Pancreas (tissue), 10 donors: Measurements from ENCODE around the gene CYTH4. TPM values are rescaled to one million over a fixed set of nuclear protein-coding genes. Genes with fewer than 3 reads are reported as not detected.
"Not testable (repeated sequence)": the region's sequence is repeated elsewhere in the genome, so short reads cannot be mapped to it uniquely, and the experiment has no call there.

Source experiments
- ATAC-seq, 4 donors: fragments of 200-7000 bp; cut with Tn5 transposase; one replicate each; pipeline versions ENCODE4 v1.8.0 to v1.9.1; 2020; ENCODE audit warnings: mild to moderate bottlenecking in 4 of 4, moderate library complexity in 4 of 4
- DNase-seq, 6 donors: peaks; one replicate each; pipeline ENCODE4 v3.0.0-alpha.2; 2020
- FAIRE-seq: peaks from 2 replicates; lab custom pipeline; 2012; peaks lifted over from hg19 to GRCh38; lab: Jason Lieb, UNC
- H3K27ac ChIP-seq, 4 donors: fragments of 200-600 bp; sonication (generic); 1 replicate in 3 of 4; 2 replicates in 1 of 4; pipeline versions ENCODE4 v1.5.0 to v1.8.0; 2020
- H3K27me3 ChIP-seq, 4 donors: fragments of 200-600 bp; one replicate each; pipeline ENCODE4 v1.8.0; 2021
- H3K36me3 ChIP-seq, 3 donors: fragments of 200-600 bp; sonication (generic) in 1 of 3; one replicate each; pipeline versions ENCODE4 v1.5.0 to v1.8.0; 2020 to 2021
- H3K4me1 ChIP-seq, 3 donors: fragments of 200-600 bp; one replicate each; pipeline ENCODE4 v1.8.0; 2021
- H3K4me3 ChIP-seq, 4 donors: fragments of 200-600 bp; sonication (generic) in 2 of 4; one replicate each; pipeline versions ENCODE4 v1.5.0 to v1.8.0; 2020 to 2021
- H3K9me3 ChIP-seq, 4 donors: fragments of 200-600 bp; one replicate each; pipeline ENCODE4 v1.8.0; 2021
- CTCF ChIP-seq, 4 donors: fragments of 200-600 bp; sonication (generic) in 3 of 4; IDR thresholded peaks; one replicate each; pipeline versions ENCODE4 v1.5.0 to v1.8.0; 2021; ENCODE audit warnings: antibody characterized with exemption in 4 of 4
- WGBS, 2 donors: extraction: QIAGEN DNeasy Blood & Tissue Kit; methylation state at CpG; one replicate each; pipeline ENCODE4 v1.1.7; 2013; 5-methylcytosine and 5-hydroxymethylcytosine counted together
- intact Hi-C, 3 donors: fragments of 100-400 bp; cut with DNase I; formaldehyde crosslinking; loops; one replicate each; pipeline versions ENCODE4 v1.11.1 to v1.14.2; 2022
- polyA plus RNA-seq, 2 donors: library from polyadenylated mRNA; stranded (reverse); fragments of 200-250 nt; gene quantifications; one replicate each; pipeline ENCODE4 v1.2.3, GENCODE V29; 2013
- total RNA-seq, 6 donors: library from RNA; stranded (reverse); fragmentation: NEBNext Ultra II Directional in 4 of 6; extraction: Animal tissue kit (Norgen Biotek cat#: 25700) in 4 of 6; gene quantifications; one replicate each; pipeline versions ENCODE4 v1.2.1 to v1.2.4, GENCODE V29; 2021 to 2023
- donor health status: healthy with polysubstance abuse.
- donor health status: DM: no; HTN: no; CAD: no; lungs with moderate emphysema.
- donor health status: DM: no; HTN: no; CAD: no.
- donor health status: control.
- donor health status: control.
- donor health status: Bipolar disorder and iron deficiency.
- donor health status: DM: yes; HTN: yes; CAD: no.
- donor health status: DM: no; HTN: no; CAD: no.
- donor health status: DM: no; HTN: no; CAD: no.
- donor health status: DM: yes; HTN: yes; CAD: no.

CYTH4 gene
- 10 to 100 TPM in 2 of 6 donors, 1 to 10 TPM in 3, under 1 TPM in 1; 0.79 to 12.0 (median 3.4) TPM for total RNA-seq
- 1 to 10 TPM; 2.0 to 3.5 TPM for polyA plus RNA-seq

DNA sequence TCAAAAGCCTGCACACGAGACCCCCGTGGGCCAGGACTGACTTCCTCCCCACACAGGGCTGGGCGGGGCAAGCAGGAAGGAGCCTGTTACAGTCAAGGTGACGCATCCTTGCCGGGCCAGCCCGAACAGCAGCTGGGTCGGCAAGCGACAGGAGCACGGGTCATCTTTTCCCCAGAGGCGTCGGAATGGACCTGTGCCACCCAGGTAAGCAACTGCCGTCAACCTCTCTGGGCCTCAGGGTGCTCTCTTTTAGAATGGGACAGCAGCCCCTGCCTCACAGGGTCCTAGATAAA is at the start of gene CYTH4:
Gene CYTH4, plus strand, starts transcription at position 124 of the 293 bp plus-strand sequence. Its CDS starts 62 bp downstream, at position 186.
- 33 to 41% methylated on average over 12 of the region's 12 CpGs for WGBS, 2 donors
- FAIRE-seq (no peak), DNase-seq (peak in 1 of 6 donors; percentile 52), ATAC-seq (peak in 3 of 4 donors; percentile 34 to 67 (median 53))
- Histone ChIP-seq H3K27me3 (peaks cover 0 to 6% (median 0%) of the 10 kb centered on the region in 4 donors), H3K9me3 (no peaks in the 10 kb centered on the region), H3K36me3 (no peaks in the 10 kb centered on the region), H3K4me1 (no peaks in the 10 kb centered on the region), H3K27ac (peak within 1 kb of the TSS in 2 of 4 donors; percentile 39 to 44), H3K4me3 (peak within 1 kb of the TSS in 2 of 4 donors; percentile 3 to 35)
- intact Hi-C loops: no loop called here
- TF ChIP-seq CTCF (IDR thresholded peaks at IDR 0.05): no peak

DNA sequence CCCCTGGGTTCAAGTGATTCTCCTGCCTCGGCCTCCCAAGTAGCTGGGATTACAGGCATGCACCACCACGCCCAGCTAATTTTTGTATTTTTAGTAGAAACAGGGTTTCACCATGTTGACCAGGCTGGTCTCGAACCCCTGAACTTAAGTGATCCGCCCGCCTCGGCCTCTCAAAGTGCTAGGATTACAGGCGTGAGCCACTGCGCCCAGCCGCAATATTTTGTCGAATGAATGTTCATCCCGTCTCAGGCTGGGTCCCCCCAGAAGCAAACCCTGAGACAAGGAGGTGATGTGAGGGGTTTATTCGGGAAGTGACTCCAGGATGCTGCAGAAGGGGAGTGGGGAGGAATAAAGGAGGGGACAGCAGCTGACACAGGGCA is 48.9 kb upstream of the CYTH4 start:
- H3K36me3 ChIP-seq, FAIRE-seq, DNase-seq, H3K27me3 ChIP-seq, H3K27ac ChIP-seq, H3K4me1 ChIP-seq, H3K4me3 ChIP-seq, ATAC-seq, intact Hi-C loops, H3K9me3 ChIP-seq: not testable (repeated sequence)
- WGBS, 2 donors: 81 to 87% methylated on average over 12 of the region's 12 CpGs

DNA sequence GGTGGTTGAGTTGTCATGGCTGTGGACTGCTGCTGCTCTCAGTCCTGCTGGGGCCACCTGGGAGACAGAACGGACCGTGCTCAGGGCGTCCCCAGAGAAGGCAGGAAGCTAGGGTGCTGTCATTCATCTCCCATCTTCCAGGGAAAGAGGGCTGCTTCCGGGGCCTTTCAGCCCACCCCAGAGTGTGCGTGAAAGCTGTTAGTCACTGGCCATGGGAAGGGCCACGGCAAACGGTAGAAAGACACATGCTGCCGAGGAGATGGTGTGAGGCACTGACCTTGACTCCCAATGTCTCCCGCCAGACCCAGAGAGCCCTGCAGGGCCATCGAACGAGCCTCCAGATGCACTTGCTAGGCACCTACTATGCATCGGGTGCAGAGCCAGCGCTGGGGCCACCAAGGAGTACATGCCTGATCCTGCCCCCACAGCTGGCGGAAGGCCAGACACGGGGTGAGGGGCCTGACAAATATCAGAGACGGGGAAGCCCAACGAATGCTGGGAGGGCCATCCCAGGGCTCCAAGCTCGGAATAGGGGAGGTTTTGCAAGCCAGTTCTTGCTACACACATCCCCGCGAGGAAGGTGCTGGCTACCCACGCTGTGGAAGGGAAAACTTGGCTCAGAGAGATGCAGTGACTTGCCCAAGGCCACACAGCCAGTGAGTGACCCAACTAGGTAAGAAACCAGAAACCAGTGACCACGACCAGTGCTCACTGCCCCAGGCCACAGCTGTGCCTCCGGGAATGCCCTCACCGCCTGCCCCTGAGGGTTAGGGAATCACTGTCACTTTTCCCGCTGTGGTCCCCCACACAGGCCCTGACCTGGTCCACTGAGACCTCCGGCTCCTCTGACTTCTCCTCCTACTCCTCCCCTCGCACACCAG is 48.3 kb upstream of the CYTH4 start:
- Histone ChIP-seq H3K27ac (no peak overlapping the region), H3K4me3 (no peak overlapping the region), H3K27me3 (no peaks in the 10 kb centered on the region), H3K36me3 (no peaks in the 10 kb centered on the region), H3K9me3 (no peaks in the 10 kb centered on the region), H3K4me1 (peaks cover 0 to 5% (median 3%) of the 10 kb centered on the region in 3 donors)
- FAIRE-seq (no peak), ATAC-seq (no peak), DNase-seq (no peak)
- WGBS, 2 donors: 47 to 54% methylated on average over 27 of the region's 27 CpGs
- intact Hi-C loops: no loop called here
- no peak for TF ChIP-seq CTCF (IDR thresholded peaks at IDR 0.05)

DNA sequence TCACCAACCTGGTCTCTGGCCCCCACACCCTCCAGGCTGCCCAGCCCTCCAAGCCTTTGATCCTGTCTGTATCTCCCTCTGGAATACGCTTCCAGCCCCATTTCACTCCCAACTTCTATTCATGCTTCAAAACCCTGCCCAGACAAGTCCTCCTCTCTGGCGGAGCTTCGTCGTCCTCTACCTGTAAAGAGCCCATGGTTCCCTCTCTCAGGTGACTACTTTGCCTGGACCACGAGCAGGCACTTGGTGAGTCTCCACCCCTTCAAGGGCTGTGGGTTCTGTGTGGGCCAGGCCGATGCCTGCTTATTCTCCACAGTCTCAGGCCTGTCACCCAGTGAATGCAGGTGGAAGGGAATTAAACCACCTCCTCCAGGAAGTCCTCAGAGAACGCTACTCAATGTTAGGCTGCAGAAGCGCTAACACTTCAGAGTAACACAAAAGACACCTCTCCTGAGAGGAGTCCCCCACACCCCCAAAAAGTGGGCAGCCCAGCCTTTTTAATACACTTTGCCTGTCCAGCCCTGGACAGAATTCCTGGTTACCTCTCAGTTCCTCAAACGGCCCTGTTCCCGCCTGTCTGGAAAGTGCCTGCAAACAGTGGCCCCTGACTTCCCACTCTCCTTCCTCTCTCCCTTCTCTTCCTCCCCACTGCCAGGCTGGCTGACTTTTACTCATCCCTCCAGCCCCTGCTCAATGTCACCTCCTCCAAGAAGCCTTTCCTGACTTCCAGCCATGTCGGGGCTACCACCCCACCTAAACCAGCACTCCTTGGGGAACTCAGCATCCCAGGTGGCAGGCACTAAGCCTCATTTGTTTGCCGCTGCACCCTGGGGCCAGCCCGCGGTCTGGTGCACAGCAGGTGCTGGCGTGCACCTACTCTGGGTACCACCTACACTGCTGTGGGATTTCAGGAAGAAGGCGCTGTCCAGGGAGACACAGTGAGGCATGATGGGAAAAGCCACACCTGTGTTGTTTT is 47.3 kb upstream of the CYTH4 start:
- FAIRE-seq (no peak), DNase-seq (no peak)
- no peak overlapping the region for H3K27ac ChIP-seq

More for the DNA sequence above, 47.3 kb upstream of the CYTH4 start:
- no peak overlapping the region for H3K4me3 ChIP-seq
- no peak for ATAC-seq
- no peaks in the 10 kb centered on the region for H3K27me3 ChIP-seq
- H3K9me3 ChIP-seq: no peaks in the 10 kb centered on the region
- intact Hi-C loops: no loop called here
- TF ChIP-seq CTCF (IDR thresholded peaks at IDR 0.05): no peak
- H3K4me1 ChIP-seq: peaks cover 0 to 5% (median 3%) of the 10 kb centered on the region in 3 donors
- H3K36me3 ChIP-seq: no peaks in the 10 kb centered on the region
- 79 to 82% methylated on average over 16 of the region's 16 CpGs for WGBS, 2 donors
